ENCODE data around the gene PHTF2. TPM values are rescaled to one million over a fixed set of nuclear protein-coding genes. Genes with fewer than 3 reads are reported as not detected.

The PHTF2 gene
- total RNA-seq (2022; extraction: Qiagen RNA extraction): 11.6 to 17.4 TPM (median 16.6 TPM) in 5 replicates

DNA sequence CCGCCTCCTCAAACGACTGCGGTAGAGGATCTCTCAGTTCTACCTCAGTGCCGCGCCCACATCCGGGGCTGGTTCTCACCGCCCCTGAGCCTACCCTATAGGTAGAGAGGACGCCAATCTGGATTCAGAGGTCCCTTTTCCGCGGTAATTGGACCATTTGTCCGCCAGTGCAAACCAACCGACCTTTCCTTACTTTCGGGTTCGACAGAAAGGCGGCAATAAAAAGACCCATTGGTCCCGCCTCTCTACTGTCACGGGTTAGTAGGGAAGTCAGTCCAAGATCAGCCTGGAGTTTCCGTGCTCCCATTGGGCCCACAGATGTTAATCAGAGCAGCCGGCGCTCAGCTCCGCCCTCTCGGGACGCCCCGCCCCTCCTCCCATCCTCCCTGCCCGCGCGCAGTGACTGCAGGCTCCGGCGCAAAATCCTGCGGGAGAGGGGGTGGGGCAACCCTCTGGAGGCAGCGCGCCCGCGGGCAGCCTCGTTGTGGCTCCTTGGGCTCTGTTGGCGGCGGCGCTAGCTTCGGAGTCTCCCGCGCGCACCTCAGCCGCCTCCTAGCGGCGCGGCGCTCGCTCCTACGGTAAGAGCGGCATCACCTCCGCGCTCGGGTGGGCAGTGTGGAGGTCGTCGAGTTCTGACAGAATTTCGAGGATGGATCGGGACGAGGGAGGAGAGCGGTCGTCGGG is at the start of gene PHTF2, which contains the start of gene TMEM60:
PHTF2 (plus strand) TSS at position 380 of the 684 bp plus-strand sequence.
TMEM60 (minus strand) TSS at position 41 of the 684 bp plus-strand sequence. CDS start 4,061 bp downstream, outside the sequence.

Other genes starting within 250 kb of the PHTF2 start
- 6.9 to 10.5 TPM (median 8.0 TPM) in 5 replicates for gene RSBN1L, start 102.3 kb upstream of the PHTF2 start, total RNA-seq (2022; extraction: Qiagen RNA extraction)
- gene TMEM60, start 339 bp upstream of the PHTF2 start, total RNA-seq (2022; extraction: Qiagen RNA extraction): 23.4 to 27.3 TPM (median 26.6 TPM) in 5 replicates